ENCODE measurements around the gene IFITM10. TPM values are rescaled to one million over a fixed set of nuclear protein-coding genes. Genes with fewer than 3 reads are reported as not detected.
"Not testable (repeated sequence)": the region's sequence is repeated elsewhere in the genome, so short reads cannot be mapped to it uniquely, and the experiment has no call there.

The IFITM10 gene
- total RNA-seq, 1 experiment from 2014 or later = 18.0 TPM

DNA sequence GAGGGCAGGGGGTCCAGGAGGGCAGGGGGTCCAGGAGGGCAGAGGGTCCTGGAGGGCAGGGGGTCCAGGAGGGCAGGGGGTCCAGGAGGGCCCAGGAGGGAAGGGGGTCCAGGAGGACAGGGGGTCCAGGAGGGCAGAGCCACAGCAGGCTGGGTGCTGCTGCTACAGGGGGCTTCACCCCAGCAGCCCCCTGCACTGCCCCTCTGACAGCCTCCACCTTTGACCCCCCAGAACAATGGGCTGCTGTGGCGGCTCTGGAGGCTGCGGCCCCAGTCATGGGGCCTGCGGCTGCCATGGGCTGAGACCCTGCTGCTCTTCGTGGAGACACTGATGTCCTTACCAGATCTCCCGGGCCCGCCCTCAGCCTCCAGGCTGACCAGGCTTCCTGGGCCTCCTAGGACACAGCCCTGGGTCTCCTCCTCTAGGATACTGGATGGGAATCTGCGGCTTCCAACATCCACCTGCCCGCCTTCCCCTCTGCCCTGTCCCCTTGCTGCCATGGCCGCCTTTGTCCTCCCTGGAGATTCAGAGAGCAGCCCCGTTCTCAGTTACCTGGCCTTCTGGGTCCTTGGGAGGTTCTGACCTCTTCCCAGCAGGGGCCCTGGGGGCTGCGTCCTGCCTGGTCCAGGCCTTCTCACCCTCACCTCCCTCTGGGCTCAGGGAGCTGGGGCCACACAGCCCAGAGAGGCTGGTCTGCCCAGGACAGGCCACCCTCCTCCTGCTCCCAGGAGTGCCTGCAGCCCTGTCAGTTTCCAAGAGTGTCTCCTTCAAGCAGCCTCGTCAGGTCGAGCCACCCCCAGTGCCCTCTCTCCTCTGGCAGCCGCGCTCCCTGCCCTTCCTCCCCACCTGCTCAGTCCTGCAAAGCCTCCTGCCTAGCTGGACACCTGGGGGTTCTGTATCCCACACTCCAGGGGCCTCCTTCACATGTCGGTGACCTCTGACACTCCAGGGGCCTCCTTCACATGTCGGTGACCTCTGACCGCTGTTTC is 65.2 kb downstream of the IFITM10 start:
- POLR2A ChIA-PET; H3K4me3 ChIP-seq (ENCODE audit: low read depth in 2 of 2, low read length in 2 of 2); in situ Hi-C loops (cut with HindIII; ENCODE audit: low pct_unique_long_range_greater_than_20kb, low sequenced_read_pairs); H3K27ac ChIP-seq (ENCODE audit: low read length); intact Hi-C loops (cut with micrococcal nuclease; ENCODE audit: unreplicated experiment); BruUV-seq (replicated peaks); H3K27me3 ChIP-seq (ENCODE audit: control insufficient read depth, insufficient read depth, low read length); DNase-seq (ENCODE audit: low read depth, low spot score); H3K36me3 ChIP-seq (ENCODE audit: control insufficient read depth, insufficient read depth, low read length); H3K9me3 ChIP-seq (ENCODE audit: control insufficient read depth, insufficient read depth, low read depth, low read length); CTCF ChIA-PET: not testable (repeated sequence)
- peaks cover 11% of the 10 kb centered on the region for H3K4me1 ChIP-seq (ENCODE audit: control insufficient read depth, insufficient read depth, low read length)
- ATAC-seq = peak; percentile 69

GRCh38 chr11:1683904-1684572 is 66.4 kb downstream of the IFITM10 start:
- peaks cover 11% of the 10 kb centered on the region for H3K4me1 ChIP-seq (ENCODE audit: control insufficient read depth, insufficient read depth, low read length)
- POLR2A ChIA-PET; H3K4me3 ChIP-seq (ENCODE audit: low read depth in 2 of 2, low read length in 2 of 2); BruUV-seq (replicated peaks); H3K27me3 ChIP-seq (ENCODE audit: control insufficient read depth, insufficient read depth, low read length); ATAC-seq; H3K9me3 ChIP-seq (ENCODE audit: control insufficient read depth, insufficient read depth, low read depth, low read length); CTCF ChIA-PET; in situ Hi-C loops (cut with HindIII; ENCODE audit: low pct_unique_long_range_greater_than_20kb, low sequenced_read_pairs); DNase-seq (ENCODE audit: low read depth, low spot score); intact Hi-C loops (cut with micrococcal nuclease; ENCODE audit: unreplicated experiment); H3K36me3 ChIP-seq (ENCODE audit: control insufficient read depth, insufficient read depth, low read length); H3K27ac ChIP-seq (ENCODE audit: low read length): not testable (repeated sequence)

DNA sequence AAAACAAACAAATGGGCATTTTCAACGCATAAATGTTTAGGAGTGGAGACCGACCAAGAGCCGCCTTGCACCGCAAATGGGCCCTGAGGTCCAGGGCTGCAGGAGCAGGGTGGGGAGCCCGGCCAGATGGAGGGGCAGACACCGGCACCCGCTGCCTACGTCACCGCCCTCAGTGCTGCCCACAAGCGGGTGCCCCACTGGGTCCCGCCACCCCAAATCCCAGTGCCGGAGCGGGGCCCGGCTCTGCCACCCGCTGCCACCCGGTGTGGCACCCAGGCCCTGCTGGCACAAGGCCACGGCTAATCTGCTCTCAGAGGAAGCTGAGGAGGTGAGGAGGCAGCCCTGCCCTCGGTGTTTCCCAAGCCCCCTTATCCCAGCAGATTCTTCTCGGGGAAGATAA is 67.2 kb downstream of the IFITM10 start:
- H3K36me3 ChIP-seq (ENCODE audit: control insufficient read depth, insufficient read depth, low read length); H3K4me3 ChIP-seq (ENCODE audit: low read depth in 2 of 2, low read length in 2 of 2); H3K27ac ChIP-seq (ENCODE audit: low read length); H3K27me3 ChIP-seq (ENCODE audit: control insufficient read depth, insufficient read depth, low read length); intact Hi-C loops (cut with micrococcal nuclease; ENCODE audit: unreplicated experiment); in situ Hi-C loops (cut with HindIII; ENCODE audit: low pct_unique_long_range_greater_than_20kb, low sequenced_read_pairs); DNase-seq (ENCODE audit: low read depth, low spot score); ATAC-seq; H3K9me3 ChIP-seq (ENCODE audit: control insufficient read depth, insufficient read depth, low read depth, low read length); BruUV-seq (replicated peaks): not testable (repeated sequence)
- CTCF ChIA-PET = interaction anchor here (0.9 kb wide), 2 partner anchors 11 to 66 kb away, joined by 3 read pairs; no protein-coding TSS in a partner anchor
- POLR2A ChIA-PET = interaction anchor here (0.6 kb wide), 1 partner anchor 50 kb away, joined by 3 read pairs; no protein-coding TSS in a partner anchor
- peaks cover 11% of the 10 kb centered on the region for H3K4me1 ChIP-seq (ENCODE audit: control insufficient read depth, insufficient read depth, low read length)

Other genes starting within 250 kb of the IFITM10 start
- 5.5 TPM for gene DUSP8, start 178.3 kb downstream of the IFITM10 start, total RNA-seq (2021; ENCODE audit: unreplicated experiment)
- gene KRTAP5-1, start 165.3 kb downstream of the IFITM10 start, total RNA-seq (2021; ENCODE audit: unreplicated experiment) = not detected
- gene KRTAP5-2, start 152.3 kb downstream of the IFITM10 start, total RNA-seq (2021; ENCODE audit: unreplicated experiment) = not detected
- gene KRTAP5-3, start 142.1 kb downstream of the IFITM10 start, total RNA-seq (2021; ENCODE audit: unreplicated experiment) = not detected
- not detected for gene KRTAP5-4, start 128.5 kb downstream of the IFITM10 start, total RNA-seq (2021; ENCODE audit: unreplicated experiment)
- not detected for gene KRTAP5-5, start 120.8 kb downstream of the IFITM10 start, total RNA-seq (2021; ENCODE audit: unreplicated experiment)
- gene KRTAP5-6, start 53.4 kb downstream of the IFITM10 start, total RNA-seq (2021; ENCODE audit: unreplicated experiment) = not detected
- 1,813 TPM for gene CTSD, start 13.3 kb upstream of the IFITM10 start, total RNA-seq (2021; ENCODE audit: unreplicated experiment)
- 3.5 TPM for gene SYT8, start 84.4 kb upstream of the IFITM10 start, total RNA-seq (2021; ENCODE audit: unreplicated experiment)
- 0.46 TPM for gene TNNI2, start 88.4 kb upstream of the IFITM10 start, total RNA-seq (2021; ENCODE audit: unreplicated experiment)
- gene LSP1, start 102.5 kb upstream of the IFITM10 start, total RNA-seq (2021; ENCODE audit: unreplicated experiment) = 0.90 TPM
- not detected for gene PRR33, start 141.3 kb upstream of the IFITM10 start, total RNA-seq (2021; ENCODE audit: unreplicated experiment)
- gene TNNT3, start 169.1 kb upstream of the IFITM10 start, total RNA-seq (2021; ENCODE audit: unreplicated experiment) = 0.41 TPM
- gene MRPL23, start 196.7 kb upstream of the IFITM10 start, total RNA-seq (2021; ENCODE audit: unreplicated experiment) = 123 TPM
- gene H19, start 247.2 kb upstream of the IFITM10 start, total RNA-seq (2021; ENCODE audit: unreplicated experiment) = 1,268 TPM

All from Panc1 (cell line).